Parathyroid adenoma (tissue), 2 donors: ENCODE measurements around the gene EPYC.
A peak's percentile ranks its signal among the peaks of the same experiment; 100 is the strongest.

ENCODE experiments used
- H2AFZ ChIP-seq: fragments of 300-600 bp; sonication (generic); one replicate; pipeline ENCODE4 v1.7.0; 2017; ENCODE audit warnings: antibody characterized with exemption, mild to moderate bottlenecking
- H3K27ac ChIP-seq: fragments of 300-600 bp; sonication (generic); one replicate; pipeline ENCODE4 v1.7.0; 2017
- H3K27me3 ChIP-seq: fragments of 300-600 bp; sonication (generic); one replicate; pipeline ENCODE4 v1.7.0; 2017; ENCODE audit warnings: low read length; ENCODE audit not compliant: control insufficient read depth, insufficient read depth
- H3K36me3 ChIP-seq: fragments of 300-600 bp; sonication (generic); one replicate; pipeline ENCODE4 v1.7.0; 2017; ENCODE audit warnings: low read length; ENCODE audit not compliant: control insufficient read depth, insufficient read depth
- H3K4me1 ChIP-seq: fragments of 300-600 bp; sonication (generic); one replicate; pipeline ENCODE4 v1.7.0; 2017; ENCODE audit warnings: control low read depth
- H3K4me2 ChIP-seq: fragments of 300-600 bp; sonication (generic); one replicate; pipeline ENCODE4 v1.7.0; 2017; ENCODE audit warnings: low read length
- H3K4me3 ChIP-seq: fragments of 300-600 bp; sonication (generic); one replicate; pipeline ENCODE4 v1.7.0; 2017; ENCODE audit warnings: low read depth, low read length
- H3K79me2 ChIP-seq: fragments of 300-600 bp; sonication (generic); one replicate; pipeline ENCODE4 v1.7.0; 2017; ENCODE audit warnings: control low read depth
- H3K9ac ChIP-seq: fragments of 300-600 bp; sonication (generic); one replicate; pipeline ENCODE4 v1.7.0; 2017; ENCODE audit warnings: mild to moderate bottlenecking
- H3K9me3 ChIP-seq: fragments of 300-600 bp; sonication (generic); one replicate; pipeline ENCODE4 v1.7.0; 2017; ENCODE audit warnings: low read length; ENCODE audit not compliant: control insufficient read depth
- CTCF ChIP-seq: fragments of 300-600 bp; sonication (generic); IDR thresholded peaks from one replicate; pipeline ENCODE4 v1.7.0; 2017; ENCODE audit warnings: antibody characterized with exemption, mild to moderate bottlenecking
- donor health status: primary hyperparathyroidism.

EPYC gene

DNA sequence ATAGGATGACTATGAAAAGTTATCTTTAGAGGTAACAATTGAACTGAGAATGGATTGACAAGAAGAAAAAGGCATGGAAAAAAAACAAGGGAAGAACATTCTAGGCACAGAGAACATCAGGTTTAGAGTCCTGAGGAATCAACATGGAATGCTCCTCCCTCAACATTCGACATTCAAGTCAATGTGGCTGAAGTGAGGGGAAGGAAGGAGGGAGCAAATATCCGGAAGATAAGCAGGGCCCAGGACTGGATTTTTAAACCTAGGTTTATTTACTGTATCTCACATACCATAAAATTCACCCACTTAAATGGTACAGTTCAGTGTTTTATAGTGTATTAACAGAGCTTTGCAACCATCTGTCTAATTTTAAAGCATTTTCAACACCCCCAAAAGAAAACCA, 40.2 kb downstream of the EPYC start:
- Histone ChIP-seq H3K27ac (no peak overlapping the region), H3K9ac (no peak overlapping the region), H3K4me1 (no peaks in the 10 kb centered on the region), H3K27me3 (no peaks in the 10 kb centered on the region), H3K36me3 (no peaks in the 10 kb centered on the region), H3K9me3 (no peaks in the 10 kb centered on the region), H3K4me3 (no peak overlapping the region), H3K4me2 (no peak overlapping the region), H2AFZ (no peak overlapping the region), H3K79me2 (no peaks in the 10 kb centered on the region)
- TF ChIP-seq CTCF, result no peak

DNA sequence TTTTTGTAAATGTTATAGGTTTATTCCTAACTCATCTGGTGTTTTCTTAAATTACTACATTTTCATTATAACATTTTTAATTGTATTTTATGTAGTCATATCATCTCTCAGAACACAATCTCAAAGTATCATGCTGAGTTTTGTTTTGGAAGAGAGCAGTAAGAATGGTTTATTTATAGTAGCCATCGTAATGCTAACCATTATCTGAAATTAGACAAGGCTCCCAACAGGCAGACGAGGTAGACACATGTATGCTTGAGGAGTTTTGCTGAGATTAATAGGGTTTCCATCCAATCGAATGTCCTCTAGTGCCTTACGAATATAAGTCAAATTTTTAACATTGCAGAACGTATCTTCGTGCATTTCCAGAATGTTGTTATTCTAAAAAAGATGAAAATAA, 40.8 kb downstream of the EPYC start:
- Histone ChIP-seq H3K4me1 (no peaks in the 10 kb centered on the region), H3K36me3 (no peaks in the 10 kb centered on the region), H3K4me3 (no peak overlapping the region), H3K27ac (no peak overlapping the region), H3K79me2 (no peaks in the 10 kb centered on the region), H3K9ac (no peak overlapping the region), H2AFZ (no peak overlapping the region), H3K4me2 (no peak overlapping the region), H3K9me3 (no peaks in the 10 kb centered on the region), H3K27me3 (no peaks in the 10 kb centered on the region)
- TF ChIP-seq CTCF, result no peak

GRCh38 chr12:90961154-90961553, 43.6 kb downstream of the EPYC start:
- no peaks in the 10 kb centered on the region for H3K9me3 ChIP-seq

GRCh38 chr12:90959538-90960139, 45.1 kb downstream of the EPYC start:
- no peaks in the 10 kb centered on the region for H3K27me3 ChIP-seq
- peak; percentile 66 for TF ChIP-seq CTCF
- no peaks in the 10 kb centered on the region for H3K79me2 ChIP-seq
- no peak overlapping the region for H2AFZ ChIP-seq
- no peak overlapping the region for H3K4me3 ChIP-seq
- no peaks in the 10 kb centered on the region for H3K36me3 ChIP-seq
- H3K9ac ChIP-seq, result no peak overlapping the region
- H3K4me2 ChIP-seq, result no peak overlapping the region
- no peak overlapping the region for H3K27ac ChIP-seq
- no peaks in the 10 kb centered on the region for H3K9me3 ChIP-seq
- no peaks in the 10 kb centered on the region for H3K4me1 ChIP-seq

More at GRCh38 chr12:90961154-90961553, 43.6 kb downstream of the EPYC start:
- no peaks in the 10 kb centered on the region for H3K27me3 ChIP-seq
- H3K4me1 ChIP-seq, result no peaks in the 10 kb centered on the region
- H3K27ac ChIP-seq, result no peak overlapping the region
- TF ChIP-seq CTCF, result no peak
- no peaks in the 10 kb centered on the region for H3K36me3 ChIP-seq
- H3K79me2 ChIP-seq, result no peaks in the 10 kb centered on the region
- H3K9ac ChIP-seq, result no peak overlapping the region
- H3K4me3 ChIP-seq, result no peak overlapping the region
- no peak overlapping the region for H3K4me2 ChIP-seq
- no peak overlapping the region for H2AFZ ChIP-seq

GRCh38 chr12:90959032-90959431, 45.7 kb downstream of the EPYC start:
- Histone ChIP-seq H3K36me3 (no peaks in the 10 kb centered on the region), H3K79me2 (no peaks in the 10 kb centered on the region), H3K9me3 (no peaks in the 10 kb centered on the region), H3K4me2 (no peak overlapping the region), H2AFZ (no peak overlapping the region), H3K4me3 (no peak overlapping the region), H3K4me1 (no peaks in the 10 kb centered on the region), H3K27ac (no peak overlapping the region), H3K27me3 (no peaks in the 10 kb centered on the region), H3K9ac (no peak overlapping the region)
- no peak for TF ChIP-seq CTCF
